Colonic mucosa (tissue), 4 donors: Measurements from ENCODE around the gene PTPN13. TPM values are rescaled to one million over a fixed set of nuclear protein-coding genes. Genes with fewer than 3 reads are reported as not detected.

ENCODE experiments used
- DNase-seq: peaks from one replicate; pipeline ENCODE4 v3.0.0-alpha.2; 2020
- H3K27ac ChIP-seq: fragments of 200-600 bp; one replicate; pipeline ENCODE4 v1.8.0; 2021
- H3K27me3 ChIP-seq: fragments of 200-600 bp; one replicate; pipeline ENCODE4 v1.8.0; 2021
- H3K36me3 ChIP-seq: fragments of 200-600 bp; one replicate; pipeline ENCODE4 v1.8.0; 2021
- H3K4me1 ChIP-seq: fragments of 200-600 bp; one replicate; pipeline ENCODE4 v1.8.0; 2021; ENCODE audit warnings: mild to moderate bottlenecking
- H3K4me3 ChIP-seq: fragments of 200-600 bp; one replicate; pipeline ENCODE4 v1.8.0; 2021
- H3K9ac ChIP-seq, 2 donors: one replicate each; pipeline ENCODE4 v1.7.0; 2013; ENCODE audit warnings: control low read depth in 2 of 2, low read depth in 2 of 2, low read length in 2 of 2
- H3K9me3 ChIP-seq: fragments of 200-600 bp; one replicate; pipeline ENCODE4 v1.8.0; 2021
- CTCF ChIP-seq: fragments of 200-600 bp; IDR thresholded peaks from one replicate; pipeline ENCODE4 v1.8.0; 2022; ENCODE audit warnings: antibody characterized with exemption, mild to moderate bottlenecking
- intact Hi-C: fragments of 100-400 bp; cut with DNase I; formaldehyde crosslinking; loops from one replicate; pipeline ENCODE4 v1.14.1; 2022
- total RNA-seq, 2 donors: library from RNA; stranded (reverse); fragmentation: NEBNext Ultra II Directional in 1 of 2; extraction: Animal tissue kit (Norgen Biotek cat#: 25700) in 1 of 2; gene quantifications; one replicate each; pipeline ENCODE4 v1.2.1, GENCODE V29; 2021
- donor health status: healthy.
- donor health status: DM: no; HTN: no; CAD: no.
- donor health status: DM: no; HTN: no; CAD: no.

PTPN13 gene
- total RNA-seq, 2 donors from 2014 or later = 2.6 to 4.2 TPM

GRCh38 chr4:86855572-86855971 lies 261.5 kb downstream of the PTPN13 start:
- DNase-seq = no peak
- no peaks in the 10 kb centered on the region for H3K4me1 ChIP-seq
- intact Hi-C loops = no loop called here
- TF ChIP-seq CTCF = no peak
- no peak overlapping the region for H3K9ac ChIP-seq
- no peak overlapping the region for H3K27ac ChIP-seq
- H3K27me3 ChIP-seq = no peaks in the 10 kb centered on the region
- no peaks in the 10 kb centered on the region for H3K36me3 ChIP-seq
- no peak overlapping the region for H3K4me3 ChIP-seq
- no peaks in the 10 kb centered on the region for H3K9me3 ChIP-seq

- H3K27ac ChIP-seq = no peak overlapping the region
- intact Hi-C loops = no loop called here
- no peak for TF ChIP-seq CTCF
- no peak overlapping the region for H3K9ac ChIP-seq
- no peaks in the 10 kb centered on the region for H3K27me3 ChIP-seq
- DNase-seq = no peak
- no peaks in the 10 kb centered on the region for H3K36me3 ChIP-seq
- no peak overlapping the region for H3K4me3 ChIP-seq
- no peaks in the 10 kb centered on the region for H3K9me3 ChIP-seq
- no peaks in the 10 kb centered on the region for H3K4me1 ChIP-seq
Measured at GRCh38 chr4:86856896-86857295, 262.8 kb downstream of the PTPN13 start.

- no peak for DNase-seq
- intact Hi-C loops = no loop called here
- H3K27me3 ChIP-seq = no peaks in the 10 kb centered on the region
- H3K4me1 ChIP-seq = no peaks in the 10 kb centered on the region
- no peaks in the 10 kb centered on the region for H3K9me3 ChIP-seq
- TF ChIP-seq CTCF = no peak
- H3K9ac ChIP-seq = no peak overlapping the region
- H3K36me3 ChIP-seq = no peaks in the 10 kb centered on the region
- H3K27ac ChIP-seq = no peak overlapping the region
- no peak overlapping the region for H3K4me3 ChIP-seq
Measured at GRCh38 chr4:86857341-86858052, 263.4 kb downstream of the PTPN13 start.

Other genes with a start within 250 kb of the PTPN13 start
- gene MAPK10, start 234.3 kb upstream of the PTPN13 start, total RNA-seq = 1 to 10 TPM; 2.6 to 4.4 TPM